Panc1 (cell line): ENCODE results near the gene OMA1.

ENCODE experiments used
- CTCF ChIP-seq: fragments of 450-650 bp; IDR thresholded peaks from 2 replicates; pipeline ENCODE4 v1.5.1; 2017; ENCODE audit warnings: mild to moderate bottlenecking
- POLR2AphosphoS5 ChIP-seq: IDR thresholded peaks from 2 replicates; pipeline ENCODE4 v1.6.1; 2012; ENCODE audit warnings: mild to moderate bottlenecking, low read depth, low read length, moderate library complexity
- REST ChIP-seq, 2 experiments: IDR thresholded peaks; 2 replicates each; pipeline ENCODE4 v1.6.1; 2011 to 2012; ENCODE audit warnings: low read depth in 2 of 2, control low read depth in 1 of 2, low read length in 1 of 2, mild to moderate bottlenecking in 1 of 2, moderate library complexity in 1 of 2; ENCODE audit not compliant: insufficient read depth in 1 of 2
- SIN3A ChIP-seq: IDR thresholded peaks from 2 replicates; pipeline ENCODE4 v1.6.1; 2012; ENCODE audit warnings: low read depth, mild to moderate bottlenecking, low read length, moderate library complexity, borderline replicate concordance; ENCODE audit not compliant: insufficient read depth
- TCF7L2 ChIP-seq: IDR thresholded peaks from 2 replicates; pipeline ENCODE4 v1.6.1; 2011; ENCODE audit warnings: mild to moderate bottlenecking, low read depth, low read length, inconsistent platforms

DNA sequence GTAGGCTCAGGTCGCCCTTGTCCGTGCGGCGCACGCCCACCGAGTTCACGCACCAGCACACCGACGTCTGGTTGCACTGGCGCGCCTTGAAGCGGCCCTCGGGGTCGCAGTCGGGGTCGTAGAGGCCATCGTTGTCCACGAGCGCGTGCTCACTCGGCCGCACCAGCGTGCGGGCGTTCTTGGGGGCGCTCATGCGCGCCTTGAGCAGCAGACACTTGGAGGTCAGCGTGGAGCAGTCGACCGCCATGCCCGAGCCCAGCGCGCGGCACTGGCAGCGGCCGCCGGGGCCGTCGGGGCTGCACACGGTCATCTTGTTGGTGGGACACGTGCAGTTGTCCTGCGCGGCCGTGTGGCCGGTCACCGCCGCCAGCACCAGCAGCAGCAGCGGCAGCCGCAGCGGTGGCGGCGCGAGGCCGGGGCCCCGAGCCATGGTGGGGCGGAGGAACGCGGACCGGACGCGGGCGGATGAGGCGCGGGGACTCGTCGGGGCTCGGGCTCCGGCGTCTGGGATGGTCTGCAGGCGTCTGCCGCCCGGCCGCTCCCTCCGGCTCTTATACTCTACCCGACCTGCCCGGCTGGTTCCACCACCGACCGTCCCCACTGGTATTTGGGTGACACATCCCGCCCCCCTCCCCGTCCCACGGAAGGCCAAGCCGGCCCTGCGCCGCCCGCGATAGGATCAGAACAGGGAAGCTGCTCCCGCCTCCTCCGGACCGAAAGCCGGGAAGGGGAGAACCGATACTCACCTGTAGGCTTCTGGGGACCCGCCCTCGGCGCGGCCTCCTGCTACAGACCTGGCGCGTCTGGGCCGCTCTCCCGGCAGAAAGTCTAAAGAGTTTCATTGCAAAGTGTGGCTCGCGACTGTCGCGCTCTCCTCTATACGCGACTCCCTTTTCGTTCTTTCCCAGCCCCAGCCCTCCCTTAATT is 30.5 kb upstream of the OMA1 start, which contains the start of gene TACSTD2:
- TF ChIP-seq POLR2AphosphoS5, result no peak
- TF ChIP-seq CTCF, result no peak; the same call in 1 of the 2 replicates
- no peak for TF ChIP-seq REST (IDR thresholded peaks at IDR 0.05; ENCODE audit: insufficient read depth in 1 of 2, low read depth in 2 of 2, low read length in 1 of 2)
- TF ChIP-seq TCF7L2, result no peak
- TF ChIP-seq SIN3A, result no peak
